GM18517 (cell line): ENCODE measurements around the gene AMZ1.
A peak's percentile ranks its signal among the peaks of the same experiment; 100 is the strongest.
"Not testable (repeated sequence)": the region's sequence is repeated elsewhere in the genome, so short reads cannot be mapped to it uniquely, and the experiment has no call there.

Source experiments
- ATAC-seq: cut with Tn5 transposase; IDR thresholded peaks from one replicate; pipeline ENCODE4 v1.9.1; 2021; ENCODE audit warnings: mild to moderate bottlenecking, moderate library complexity; ENCODE audit not compliant: unreplicated experiment

Gene AMZ1

DNA sequence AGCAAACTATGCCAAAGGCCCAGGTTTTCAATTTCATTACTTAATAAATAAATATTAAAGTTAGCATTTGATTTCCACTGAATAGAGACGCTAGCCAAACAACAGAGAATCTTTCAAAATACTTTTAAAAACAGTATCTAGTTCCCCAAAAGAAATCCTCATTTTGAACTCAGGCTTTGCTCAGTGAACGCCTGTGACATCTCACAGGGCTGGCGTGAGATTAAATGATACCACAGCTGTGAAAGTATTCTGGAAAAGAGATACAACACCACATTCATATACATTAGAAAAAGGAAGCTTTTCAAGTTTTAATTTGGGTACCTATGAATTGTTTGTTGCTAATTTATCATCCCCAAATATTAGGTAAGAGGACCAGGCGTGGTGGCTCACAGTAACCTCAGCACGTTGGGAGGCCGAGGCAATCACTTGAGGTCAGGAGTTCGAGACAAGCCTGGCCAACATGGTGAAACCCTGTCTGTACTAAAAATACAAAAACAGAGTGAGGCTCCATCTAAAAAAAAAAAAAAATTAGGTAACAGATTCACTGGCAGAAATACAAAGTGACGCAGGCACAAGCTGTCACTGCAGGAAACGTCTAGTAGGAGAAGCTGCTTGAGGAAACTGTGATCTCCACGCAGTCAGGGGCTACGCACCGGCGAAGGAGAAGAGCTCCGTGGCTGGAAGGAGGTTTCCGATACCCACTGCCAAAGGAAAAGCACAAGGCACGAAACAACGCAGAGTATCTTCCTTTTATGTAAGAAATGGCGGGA is 50.0 kb downstream of the AMZ1 start:
- ATAC-seq, result no peak

DNA sequence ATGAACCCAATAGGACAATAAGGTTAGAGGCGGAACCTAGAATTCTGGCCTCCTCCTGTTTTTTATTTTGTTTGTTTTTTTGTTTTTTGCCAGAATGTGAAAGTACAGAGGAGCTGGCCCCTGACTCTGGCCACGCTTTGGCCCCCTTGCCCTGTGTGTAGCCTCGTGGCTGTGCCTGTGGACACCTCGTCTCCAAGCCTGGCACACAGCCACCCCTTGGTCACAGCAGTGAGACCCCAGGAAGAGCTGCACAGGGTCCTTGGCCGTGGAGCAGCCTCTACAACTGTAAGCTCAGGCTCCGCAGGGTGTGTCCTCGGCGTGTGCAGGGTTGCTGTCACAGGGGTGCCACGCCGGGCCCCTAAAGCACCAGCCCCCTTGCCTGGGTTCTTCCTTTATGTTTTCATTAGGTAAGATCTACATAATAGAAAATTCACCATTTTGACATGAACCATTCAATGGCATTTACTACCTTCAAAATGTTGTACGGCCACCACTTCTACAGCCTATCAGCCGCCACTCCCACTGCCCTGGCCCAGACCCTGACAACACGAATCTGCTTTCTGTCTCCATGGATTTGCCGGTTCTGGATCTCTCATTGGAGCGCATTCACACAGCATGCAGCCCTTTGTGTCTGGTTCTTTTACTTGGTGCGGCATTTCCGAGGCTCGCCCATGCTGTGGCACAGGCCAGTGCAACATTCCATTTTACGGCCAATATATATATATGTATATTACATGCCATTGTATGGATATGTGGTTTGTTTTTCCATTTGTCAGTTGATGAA is 51.0 kb downstream of the AMZ1 start:
- no peak for ATAC-seq

DNA sequence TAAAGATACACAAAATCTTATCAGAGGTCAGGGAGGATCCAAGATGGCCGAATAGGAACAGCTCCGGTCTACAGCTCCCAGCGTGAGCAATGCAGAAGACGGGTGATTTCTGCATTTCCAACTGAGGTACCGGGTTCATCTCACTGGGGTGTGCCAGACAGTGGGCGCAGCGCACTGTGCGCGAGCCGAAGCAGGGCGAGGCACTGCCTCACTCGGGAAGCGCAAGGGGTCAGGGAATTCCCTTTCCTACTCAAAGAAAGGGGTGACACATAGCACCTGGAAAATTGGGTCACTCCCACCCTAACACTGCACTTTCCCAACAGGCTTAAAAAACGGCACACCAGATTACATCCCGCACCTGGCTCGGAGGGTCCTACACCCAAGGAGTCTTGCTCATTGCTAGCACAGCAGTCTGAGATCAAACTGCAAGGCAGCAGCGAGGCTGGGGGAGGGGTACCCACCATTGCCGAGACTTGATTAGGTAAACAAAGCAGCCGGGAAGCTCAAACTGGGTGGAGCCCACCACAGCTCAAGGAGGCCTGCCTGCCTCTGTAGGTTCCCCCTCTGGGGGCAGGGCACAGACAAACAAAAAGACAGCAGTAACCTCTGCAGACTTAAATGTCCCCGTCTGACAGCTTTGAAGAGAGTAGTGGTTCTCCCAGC is 55.7 kb downstream of the AMZ1 start:
- ATAC-seq, result not testable (repeated sequence)

DNA sequence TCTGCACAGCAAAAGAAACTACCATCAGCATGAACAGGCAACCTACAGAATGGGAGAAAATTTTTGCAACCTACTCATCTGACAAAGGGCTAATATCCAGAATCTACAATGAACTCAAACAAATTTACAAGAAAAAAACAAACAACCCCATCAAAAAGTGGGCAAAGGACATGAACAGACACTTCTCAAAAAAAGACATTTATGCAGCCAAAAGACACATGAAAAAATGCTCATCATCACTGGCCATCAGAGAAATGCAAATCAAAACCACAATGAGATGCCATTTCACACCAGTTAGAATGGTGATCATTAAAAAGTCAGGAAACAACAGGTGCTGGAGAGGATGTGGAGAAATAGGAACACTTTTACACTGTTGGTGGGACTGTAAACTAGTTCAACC is 60.7 kb downstream of the AMZ1 start:
- not testable (repeated sequence) for ATAC-seq

DNA sequence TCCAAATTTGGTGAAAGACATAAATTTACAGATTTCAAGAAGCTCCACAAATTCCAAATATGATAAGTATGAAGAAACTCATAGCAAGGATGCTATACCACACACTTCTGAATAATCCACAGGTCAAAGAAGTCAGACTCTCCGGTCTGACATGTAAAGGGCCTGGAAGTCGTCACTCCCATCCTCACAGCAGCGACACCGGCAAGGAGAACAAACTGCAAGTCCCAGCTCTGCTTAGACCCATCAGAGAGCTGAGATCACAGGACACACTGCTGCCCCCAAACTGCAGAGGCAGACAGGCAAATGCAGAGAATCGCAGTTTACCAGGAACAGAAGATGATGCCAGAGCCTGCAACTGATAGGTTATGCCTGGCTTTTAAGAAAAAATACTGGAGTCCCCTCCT is 62.0 kb downstream of the AMZ1 start:
- ATAC-seq, result no peak

DNA sequence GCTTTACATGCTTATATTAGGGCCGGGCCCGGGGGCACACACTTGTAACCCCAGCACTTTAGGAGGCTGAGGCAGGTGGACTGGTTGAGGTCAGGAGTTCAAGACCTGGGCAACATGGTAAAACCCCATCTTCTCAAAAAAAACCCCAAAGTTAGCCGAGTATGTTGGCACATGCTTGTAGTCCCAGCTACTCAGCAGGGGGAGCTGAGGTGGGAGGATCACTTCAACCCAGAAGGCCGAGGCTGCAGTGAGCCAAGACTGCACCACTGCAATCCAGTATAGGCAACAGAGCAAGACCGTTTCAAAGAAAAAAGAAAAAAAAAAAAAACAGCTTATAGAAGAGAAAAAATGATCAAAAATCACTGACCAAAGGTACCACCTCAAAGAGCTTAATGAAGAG is 63.1 kb downstream of the AMZ1 start:
- no peak for ATAC-seq

DNA sequence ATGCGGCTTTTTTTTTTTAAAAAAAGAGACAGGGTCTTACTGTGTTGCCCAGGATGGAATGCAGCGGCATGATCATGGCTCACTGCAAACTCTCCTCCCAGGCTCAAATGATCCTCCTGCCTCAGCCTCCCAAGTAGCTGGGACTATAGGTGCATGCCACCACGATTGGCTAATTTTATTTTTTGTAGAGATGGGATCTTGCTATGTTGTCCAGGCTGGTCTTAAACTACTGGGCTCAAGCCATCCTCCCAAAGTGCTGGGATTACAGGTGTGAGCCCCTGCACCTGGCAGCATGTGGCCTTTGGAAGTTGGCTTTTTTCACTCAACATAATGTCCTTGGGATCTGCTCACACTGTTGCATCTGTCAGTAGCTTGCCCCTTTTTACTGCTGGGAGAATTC is 65.1 kb downstream of the AMZ1 start:
- no peak for ATAC-seq

DNA sequence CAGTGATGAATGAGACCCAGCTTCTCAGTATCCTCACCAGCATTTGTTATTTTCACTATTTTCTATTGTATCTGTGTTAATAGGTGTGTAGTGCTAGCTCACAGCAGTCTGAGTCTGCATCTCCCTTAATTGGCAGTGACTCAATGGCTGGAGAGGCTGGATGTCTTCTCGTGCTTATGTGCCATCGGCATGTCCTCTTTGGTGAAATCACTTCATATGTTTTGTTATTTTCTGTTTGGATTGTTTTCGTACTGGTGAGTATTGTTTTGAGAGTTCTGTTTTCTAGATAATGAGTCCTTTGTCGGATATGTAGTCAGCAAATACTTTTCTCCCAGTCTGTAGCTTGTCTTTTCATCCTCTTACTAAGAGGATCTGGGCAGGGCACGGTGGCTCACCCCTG is 66.1 kb downstream of the AMZ1 start:
- ATAC-seq, result no peak

DNA sequence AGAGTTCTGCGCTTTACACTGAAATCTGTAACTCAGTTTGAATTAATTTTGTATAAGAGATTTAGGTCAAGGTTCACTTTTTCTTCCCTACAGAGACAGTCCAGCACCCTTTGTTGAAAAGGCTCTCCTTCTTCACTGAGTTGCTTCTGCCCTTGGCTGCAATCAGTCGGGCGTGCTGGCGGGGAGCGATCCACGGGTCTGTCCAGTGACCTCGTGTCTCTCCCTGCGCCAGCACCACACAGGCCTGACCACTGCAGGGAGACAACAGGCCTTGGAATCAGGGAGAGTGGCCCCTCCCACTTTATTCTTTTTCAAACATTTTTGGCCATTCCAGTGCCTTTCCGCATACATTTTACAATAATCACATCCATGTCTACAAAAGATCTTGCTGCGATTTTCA is 66.9 kb downstream of the AMZ1 start:
- no peak for ATAC-seq

DNA sequence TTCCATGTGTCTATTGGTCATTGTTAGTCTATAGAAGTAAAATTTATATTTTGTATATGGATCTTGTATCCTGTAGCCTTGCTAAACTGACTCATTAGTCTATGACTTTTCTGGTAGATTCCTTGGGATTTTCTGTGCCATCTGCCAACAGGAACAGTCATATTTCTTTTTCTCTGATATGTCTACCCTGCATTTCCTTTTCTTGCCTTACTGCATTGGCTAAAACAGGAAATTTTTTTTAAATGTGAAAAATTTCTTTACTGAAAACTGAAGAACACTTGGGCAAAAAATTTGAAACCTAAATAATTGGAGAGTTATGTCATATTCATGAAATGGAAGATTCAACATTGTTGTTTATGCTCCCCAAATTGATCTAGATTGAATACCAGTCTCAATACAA is 67.5 kb downstream of the AMZ1 start:
- ATAC-seq, result no peak

DNA sequence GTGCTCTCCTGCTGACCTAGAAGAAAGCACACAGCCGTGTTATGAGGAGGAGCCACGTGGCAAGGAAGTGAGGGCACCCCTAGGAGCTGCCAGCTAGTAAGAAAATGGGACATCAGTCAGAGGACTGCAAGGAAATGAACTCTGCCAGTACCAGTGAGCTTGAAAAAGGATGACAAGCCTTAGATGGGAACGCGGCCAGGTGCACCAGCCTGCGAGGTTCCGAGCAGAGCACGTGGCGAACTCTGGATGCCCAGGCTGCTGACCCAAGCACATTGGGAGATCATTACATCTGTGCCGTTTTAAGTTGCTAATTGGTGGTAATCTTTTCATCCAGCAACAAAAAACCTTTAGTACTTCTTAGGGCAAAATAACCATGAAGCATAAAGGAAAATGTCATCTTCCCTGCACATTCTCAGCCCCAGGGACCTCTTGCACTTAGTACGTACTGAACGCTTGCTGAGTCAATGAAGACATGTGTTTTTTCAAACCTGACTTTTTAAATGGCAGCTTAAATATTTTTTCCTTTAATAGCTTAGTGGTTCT is 69.4 kb downstream of the AMZ1 start:
- ATAC-seq, result no peak

DNA sequence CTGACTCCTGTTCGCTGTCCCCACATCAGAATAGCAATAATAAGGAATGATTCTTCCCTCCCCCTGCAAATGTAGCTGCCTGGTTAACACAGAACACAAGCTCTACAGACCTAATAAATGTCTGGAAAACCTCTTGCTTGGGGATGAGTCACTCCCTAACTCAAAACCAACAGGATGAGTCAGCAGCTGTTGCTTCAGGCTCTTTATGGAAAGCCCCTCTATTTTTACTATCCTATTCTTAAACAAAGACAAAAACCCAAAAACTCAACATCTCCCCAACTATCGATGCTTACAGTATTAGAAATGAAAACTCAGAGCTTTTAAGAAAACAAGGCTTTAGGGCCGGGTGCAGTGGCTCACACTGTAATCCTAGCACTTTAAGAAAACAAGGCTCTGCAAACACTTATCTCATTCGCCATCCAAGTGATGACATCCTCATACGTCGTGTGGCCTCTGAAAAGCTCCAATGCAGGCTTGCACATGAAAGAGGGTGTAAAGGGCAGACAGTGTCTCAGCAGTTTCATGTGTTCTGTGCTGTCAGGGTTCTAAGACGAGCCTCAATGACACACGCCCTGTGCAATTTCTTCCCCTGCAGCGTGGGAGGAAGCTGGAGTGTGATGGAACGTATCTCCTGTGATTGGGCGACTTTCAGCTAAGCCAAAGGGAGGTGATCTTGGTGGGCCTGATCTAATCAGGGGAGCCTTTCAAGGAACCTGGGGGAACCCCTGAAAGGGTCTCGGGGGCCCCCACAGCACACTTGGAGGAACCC is 70.1 kb downstream of the AMZ1 start:
- peak; percentile 73 for ATAC-seq

DNA sequence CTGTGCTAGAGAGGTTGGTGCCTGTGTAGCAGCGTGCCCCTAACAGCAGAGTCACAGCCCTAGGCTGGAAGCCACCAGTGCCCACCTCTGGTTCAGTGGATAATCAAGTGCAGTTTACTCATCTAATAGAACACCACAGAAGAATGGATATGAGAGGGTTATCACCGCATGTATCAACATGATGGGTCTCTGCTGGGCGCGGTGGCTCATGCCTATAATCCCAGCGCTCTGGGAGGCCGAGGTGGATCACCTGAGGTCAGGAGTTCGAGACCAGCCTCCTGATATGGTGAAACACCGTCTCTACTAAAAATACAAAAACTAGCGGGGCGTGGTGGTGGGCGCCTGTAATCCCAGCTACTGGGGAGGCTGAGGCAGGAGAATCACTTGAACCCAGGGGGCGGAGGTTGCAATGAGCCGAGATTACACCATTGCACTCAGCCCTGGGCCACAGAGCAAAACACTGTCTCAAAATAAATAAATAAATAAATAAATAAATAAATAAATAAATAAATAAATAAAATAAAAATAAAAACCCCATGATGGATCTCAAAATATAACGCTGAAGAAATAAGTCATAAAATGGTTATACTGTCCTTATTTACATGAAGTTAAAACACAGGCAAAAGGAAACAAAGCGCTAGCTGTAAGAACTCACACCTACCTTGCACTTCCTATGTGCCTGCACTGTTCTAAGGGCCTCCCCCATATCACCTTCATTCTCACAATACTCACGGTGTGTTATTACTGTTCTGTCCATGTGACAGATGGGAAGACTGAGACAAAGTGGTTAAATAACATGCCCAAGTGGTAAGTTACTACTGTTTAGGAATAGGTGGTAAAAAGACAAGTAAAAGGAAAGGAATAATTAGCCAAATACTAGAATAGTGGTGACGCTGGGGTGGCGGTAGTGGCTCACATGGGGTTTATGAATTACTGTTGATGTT is 70.9 kb downstream of the AMZ1 start:
- no peak for ATAC-seq

DNA sequence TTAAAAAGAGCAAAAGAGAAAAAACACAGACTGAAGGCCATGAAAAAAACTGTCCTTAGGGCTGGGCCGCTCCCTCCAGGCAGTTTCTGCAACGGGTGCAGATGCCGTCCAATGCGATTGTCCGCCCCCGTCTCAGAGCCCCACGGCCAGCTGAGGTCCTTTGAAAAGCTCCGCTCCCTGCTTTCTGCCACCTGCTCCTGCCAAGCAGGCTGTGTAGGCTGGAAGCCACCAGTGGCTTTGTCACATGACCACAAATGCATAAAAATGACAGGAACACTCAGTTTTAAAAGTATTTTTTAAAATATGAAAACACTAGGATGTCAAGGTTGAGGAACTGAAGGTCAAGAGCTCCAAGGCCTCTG is 71.7 kb downstream of the AMZ1 start:
- no peak for ATAC-seq

DNA sequence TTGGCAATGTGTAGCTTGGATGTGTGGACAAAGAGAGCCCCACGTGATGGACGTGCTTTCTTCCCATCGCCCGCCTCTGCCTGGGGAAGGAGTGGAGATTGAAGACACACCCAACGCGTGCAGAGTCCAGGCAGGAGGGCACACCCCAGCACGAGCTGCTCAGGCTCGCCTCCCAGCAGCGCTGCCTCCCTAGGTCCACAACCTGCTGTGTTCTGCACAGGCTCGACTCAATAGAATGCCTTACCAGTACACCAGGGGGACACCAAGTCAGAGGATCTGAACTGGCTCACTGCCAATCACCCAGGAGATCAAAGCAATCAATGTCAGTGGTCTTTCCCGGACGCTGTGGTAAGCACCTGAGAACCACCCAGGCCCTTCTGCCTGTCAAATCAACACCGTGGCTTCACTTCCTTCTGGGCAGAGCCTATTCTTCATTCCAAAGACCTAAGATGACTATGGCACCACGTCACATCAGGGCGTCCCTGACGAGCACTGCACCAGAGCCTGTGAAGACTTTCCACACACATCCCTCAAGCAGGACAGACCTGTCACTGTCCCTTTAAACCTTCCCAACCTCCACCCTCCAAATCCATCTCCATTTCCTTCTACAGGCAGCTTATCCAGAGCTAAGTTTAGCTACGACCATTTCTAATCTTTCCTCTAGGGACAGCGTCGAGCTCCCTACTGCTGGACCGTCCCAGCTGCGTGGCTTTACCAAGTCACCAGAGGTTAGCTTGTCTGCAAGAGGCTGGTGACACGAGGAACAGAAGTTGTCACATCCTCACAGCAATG is 72.3 kb downstream of the AMZ1 start:
- no peak for ATAC-seq

DNA sequence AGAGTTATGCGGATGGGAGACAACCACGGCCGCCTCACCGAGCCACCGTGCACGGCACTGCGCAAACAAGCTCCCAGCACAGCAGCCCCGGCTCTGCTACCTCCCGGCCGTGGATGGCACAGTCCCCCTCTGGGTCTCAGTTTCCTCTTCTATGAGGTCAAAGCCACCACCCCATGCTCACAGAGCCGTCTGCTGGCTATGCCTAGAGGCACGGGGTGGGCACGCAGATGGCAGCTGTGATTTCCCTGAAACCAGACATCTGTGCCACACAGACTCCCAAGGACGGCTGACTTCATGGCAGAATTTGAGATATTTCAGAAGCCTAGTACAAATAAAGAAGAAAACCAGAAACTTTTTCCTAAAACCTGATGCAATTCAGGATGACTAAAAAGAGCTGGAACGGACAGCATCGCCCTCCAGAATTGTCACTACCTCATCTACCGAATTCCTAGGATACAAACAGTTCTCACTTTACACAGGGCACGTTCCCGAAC is 73.2 kb downstream of the AMZ1 start:
- ATAC-seq, result no peak

DNA sequence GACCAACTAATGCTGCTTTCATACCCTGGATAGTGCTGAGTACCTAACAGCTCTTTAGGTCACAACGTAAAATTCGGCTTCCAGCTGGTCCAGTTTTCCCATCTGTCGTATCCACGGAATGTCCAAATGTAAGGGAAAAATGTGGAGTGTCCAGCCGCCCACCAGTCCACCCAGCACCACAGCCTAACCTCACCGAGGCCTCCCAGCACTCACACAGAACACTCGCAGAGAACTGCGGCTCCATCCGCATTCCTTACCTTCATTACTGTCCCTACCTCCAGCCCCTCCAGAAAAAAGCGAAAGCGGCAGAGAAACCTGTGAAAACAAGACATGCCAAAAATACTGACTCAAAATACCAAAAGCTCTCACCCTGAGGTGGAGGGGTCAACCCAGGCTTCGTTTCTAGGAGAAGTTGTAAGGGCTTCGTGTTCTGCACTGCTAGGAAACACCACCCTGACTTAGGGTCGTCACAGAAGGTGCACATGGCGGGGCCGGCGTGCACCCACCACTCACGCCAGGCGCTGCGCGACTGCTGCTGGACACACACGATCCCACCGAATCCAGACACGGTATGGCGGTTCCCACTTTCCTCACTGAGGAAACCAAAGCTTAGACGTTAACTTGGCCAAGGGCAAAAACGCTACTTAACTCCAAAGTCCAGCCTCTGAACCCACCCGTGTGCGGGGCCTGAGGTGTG is 73.9 kb downstream of the AMZ1 start:
- ATAC-seq, result no peak

DNA sequence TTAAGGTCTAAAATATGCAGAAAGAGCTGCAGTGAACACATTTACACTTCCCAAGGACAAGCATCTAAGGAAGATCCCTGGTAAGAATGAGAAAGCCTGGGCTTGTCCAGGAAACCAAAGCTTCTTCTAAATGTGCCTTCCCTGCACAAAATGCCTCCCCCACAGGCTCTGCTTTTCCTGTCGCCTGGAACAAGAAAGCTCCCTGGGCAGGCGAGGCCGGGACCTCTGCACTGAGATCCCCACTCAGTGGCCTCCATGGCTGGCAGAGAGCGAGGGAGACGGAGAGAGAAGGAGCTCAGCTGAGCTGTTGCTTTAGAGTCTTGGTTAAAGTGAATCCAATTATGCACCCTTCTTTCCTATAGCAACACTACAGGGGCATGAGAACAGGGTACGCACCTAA is 75.6 kb downstream of the AMZ1 start:
- ATAC-seq, result no peak
